Kidney tubule cell (primary cell): ENCODE results near the gene CASK.

Experiments used
- DNase-seq: peaks from one replicate; pipeline ENCODE4 v3.0.0-alpha.2; 2018; ENCODE audit warnings: low spot score

CASK gene

DNA sequence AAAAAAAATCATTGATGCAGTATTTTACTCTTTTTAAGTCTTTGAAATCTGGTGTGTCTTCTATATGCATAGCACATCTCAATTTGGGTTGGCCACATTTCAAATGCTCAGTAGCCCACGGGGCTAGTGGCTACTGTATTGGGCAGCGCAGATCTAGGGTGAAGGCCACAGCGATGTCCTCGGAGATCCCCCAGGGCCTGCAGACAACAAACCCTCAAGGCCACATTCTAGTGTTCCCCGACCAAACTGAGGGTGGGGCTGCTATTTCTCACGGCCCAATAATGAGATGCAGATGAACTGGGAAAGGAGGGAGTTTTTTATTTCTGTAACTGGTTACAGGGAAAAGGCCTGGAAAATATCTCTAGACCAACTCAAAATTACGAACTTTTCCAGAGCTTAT, 452.6 kb downstream of the CASK start:
- DNase-seq, result no peak

DNA sequence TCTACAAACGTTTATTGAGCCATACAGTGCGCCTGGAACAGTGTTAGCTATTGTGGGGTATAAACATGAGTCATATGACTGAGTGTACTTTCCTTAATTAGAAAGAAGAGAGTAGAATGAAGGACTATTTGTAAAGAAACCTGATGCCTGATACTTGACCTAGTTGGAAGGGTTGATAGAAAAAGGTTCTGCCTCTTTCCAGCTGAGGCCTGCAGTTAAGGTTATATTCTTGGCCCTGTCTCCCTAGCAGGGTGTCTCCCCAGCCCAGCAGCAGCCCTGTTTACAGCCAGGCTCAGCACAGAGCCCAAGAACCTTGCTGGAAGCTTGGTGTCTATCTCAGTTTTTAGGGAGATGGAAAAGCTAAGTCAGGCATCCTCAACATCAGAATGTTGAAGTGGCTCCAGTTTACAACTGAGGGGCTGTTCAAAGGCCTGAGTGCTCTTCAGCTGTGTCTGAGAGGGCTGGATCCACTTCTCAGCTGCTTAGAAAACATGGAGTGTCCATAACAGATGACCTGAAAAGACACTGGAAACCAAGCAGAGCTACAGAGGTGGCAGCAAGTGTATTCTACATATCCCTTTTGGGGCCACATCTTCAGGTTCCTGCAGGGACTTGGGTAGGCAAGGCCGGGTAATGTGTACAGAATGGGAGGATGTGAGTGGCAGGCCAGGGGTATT, 454.6 kb downstream of the CASK start:
- DNase-seq, result no peak
